Inferior parietal cortex (tissue), 1 donor: ENCODE data around the gene SPRR4.
"Not testable (repeated sequence)": the region's sequence is repeated elsewhere in the genome, so short reads cannot be mapped to it uniquely, and the experiment has no call there.

ENCODE experiments used
- DNase-seq: peaks from one replicate; pipeline ENCODE4 v3.0.0-alpha.2; 2016; ENCODE audit errors: extremely low spot score

Gene SPRR4

DNA sequence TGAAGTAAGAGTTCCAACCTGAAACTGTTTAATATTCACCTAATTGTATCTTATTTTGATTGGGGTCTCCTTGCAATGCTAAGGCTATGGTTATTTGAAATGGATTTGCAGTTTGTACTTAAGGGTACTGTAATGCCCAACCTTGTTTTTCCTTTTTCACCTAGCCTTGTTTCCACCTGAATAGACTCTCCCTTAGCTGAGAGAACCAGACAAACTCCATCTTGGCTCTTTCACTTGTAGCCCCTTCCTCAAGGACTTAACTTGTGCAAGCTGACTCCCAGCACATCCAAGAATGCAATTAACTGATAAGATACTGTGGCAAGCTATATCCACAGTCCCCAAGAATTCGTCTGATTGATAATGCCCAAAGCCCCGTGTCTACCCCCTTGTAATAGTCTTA, 51.4 kb downstream of the SPRR4 start:
- not testable (repeated sequence) for DNase-seq
